Adrenal gland (tissue), 5 donors: Measurements from ENCODE around the gene SYT14.

Experiments
- POLR2A ChIP-seq, 2 donors: fragments of 450-650 bp; IDR thresholded peaks; one replicate each; pipeline ENCODE4 v1.6.1; 2017; ENCODE audit warnings: antibody characterized with exemption in 2 of 2, mild to moderate bottlenecking in 2 of 2, moderate library complexity in 1 of 2
- TF ChIP-seq, protein P1 (sequence below), 6 experiments: fragments of 450-650 bp in 4 of 6; fragments of 200-600 bp in 2 of 6; sonication (generic) in 1 of 6; IDR thresholded peaks; 1 replicate in 5 of 6; 2 replicates in 1 of 6; pipeline versions ENCODE4 v1.5.1 to v1.8.0; 2016 to 2021; ENCODE audit warnings: antibody characterized with exemption in 6 of 6, mild to moderate bottlenecking in 2 of 6, moderate library complexity in 1 of 6
- donor health status: DM: no; HTN: no; CAD: no.

DNA sequence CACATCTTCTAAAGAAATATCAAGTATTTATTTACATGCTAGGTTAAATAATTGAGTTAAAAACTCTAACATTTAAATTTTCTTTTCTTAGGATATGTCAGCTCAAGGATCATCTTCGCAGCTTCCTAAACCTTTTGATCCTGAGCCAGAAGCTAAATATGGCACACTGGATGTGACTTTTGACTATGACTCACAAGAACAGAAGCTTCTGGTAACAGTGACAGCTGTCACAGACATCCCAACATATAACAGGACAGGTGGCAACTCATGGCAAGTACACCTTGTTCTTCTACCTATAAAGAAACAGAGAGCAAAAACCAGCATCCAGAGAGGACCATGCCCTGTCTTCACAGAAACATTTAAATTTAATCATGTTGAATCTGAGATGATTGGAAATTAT, 161.9 kb downstream of the SYT14 start:
- TF ChIP-seq, protein P1, sequence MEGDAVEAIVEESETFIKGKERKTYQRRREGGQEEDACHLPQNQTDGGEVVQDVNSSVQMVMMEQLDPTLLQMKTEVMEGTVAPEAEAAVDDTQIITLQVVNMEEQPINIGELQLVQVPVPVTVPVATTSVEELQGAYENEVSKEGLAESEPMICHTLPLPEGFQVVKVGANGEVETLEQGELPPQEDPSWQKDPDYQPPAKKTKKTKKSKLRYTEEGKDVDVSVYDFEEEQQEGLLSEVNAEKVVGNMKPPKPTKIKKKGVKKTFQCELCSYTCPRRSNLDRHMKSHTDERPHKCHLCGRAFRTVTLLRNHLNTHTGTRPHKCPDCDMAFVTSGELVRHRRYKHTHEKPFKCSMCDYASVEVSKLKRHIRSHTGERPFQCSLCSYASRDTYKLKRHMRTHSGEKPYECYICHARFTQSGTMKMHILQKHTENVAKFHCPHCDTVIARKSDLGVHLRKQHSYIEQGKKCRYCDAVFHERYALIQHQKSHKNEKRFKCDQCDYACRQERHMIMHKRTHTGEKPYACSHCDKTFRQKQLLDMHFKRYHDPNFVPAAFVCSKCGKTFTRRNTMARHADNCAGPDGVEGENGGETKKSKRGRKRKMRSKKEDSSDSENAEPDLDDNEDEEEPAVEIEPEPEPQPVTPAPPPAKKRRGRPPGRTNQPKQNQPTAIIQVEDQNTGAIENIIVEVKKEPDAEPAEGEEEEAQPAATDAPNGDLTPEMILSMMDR (IDR thresholded peaks at IDR 0.05), result no peak
- TF ChIP-seq POLR2A (IDR thresholded peaks at IDR 0.05), result no peak
